ENCODE results near the gene LRRC28. TPM values are rescaled to one million over a fixed set of nuclear protein-coding genes. Genes with fewer than 3 reads are reported as not detected.

Gene LRRC28
- total RNA-seq, 1 experiment from 2014 or later: 21.4 TPM

- peak overlapping the region; percentile 16 for H2AFZ ChIP-seq (ENCODE audit: low read depth, low read length, poor library complexity, severe bottlenecking)
- no peak for DNase-seq (ENCODE audit: low read depth, low spot score)
Observed at GRCh38 chr15:99433026-99433756, 181.9 kb downstream of the LRRC28 start.

GRCh38 chr15:99433757-99434450 is 182.6 kb downstream of the LRRC28 start:
- intact Hi-C loops (cut with micrococcal nuclease): no loop called here
- ChIA-PET POLR2A (interaction anchor here (0.8 kb wide), 1 partner anchor 11 kb away, joined by 3 read pairs; no protein-coding TSS in a partner anchor), CTCF (no interaction called here), RAD21 (ENCODE audit: low non-redundant PET in 1 of 2, low total read pairs in 2 of 2, uncharacterized antibody in 2 of 2, unreplicated experiment in 2 of 2) (no interaction called here)
- Histone ChIP-seq H3K27me3 (ENCODE audit: insufficient read depth, low read length) (no peaks in the 10 kb centered on the region), H3K4me2 (ENCODE audit: low read length) (peak overlapping the region; percentile 74), H4K20me1 (ENCODE audit: insufficient read depth) (no peaks in the 10 kb centered on the region), H3K36me3 (ENCODE audit: control insufficient read depth in 1 of 2, insufficient read depth in 2 of 2, low read length in 2 of 2) (no peaks in the 10 kb centered on the region), H3K9me2 (ENCODE audit: insufficient read depth) (no peaks in the 10 kb centered on the region), H3K4me3 (replicated peaks in 1 of 2; ENCODE audit: low read depth in 1 of 2, low read length in 2 of 2) (no peak overlapping the region), H3K27ac (ENCODE audit: low read depth, low read length) (peak overlapping the region; percentile 46; the same call in 1 of the 2 replicates), H3K9me3 (ENCODE audit: control insufficient read depth in 1 of 2, insufficient read depth in 1 of 2, low read depth in 1 of 2, low read length in 2 of 2) (no peaks in the 10 kb centered on the region), H2AFZ (ENCODE audit: low read depth, low read length, poor library complexity, severe bottlenecking) (peak overlapping the region; percentile 16), H3K4me1 (ENCODE audit: control insufficient read depth in 1 of 2, insufficient read depth in 2 of 2, low read length in 2 of 2) (peaks cover 32 to 37% of the 10 kb centered on the region in 2 experiments), H3K9ac (ENCODE audit: low read length) (peak overlapping the region; percentile 35), H3K79me2 (ENCODE audit: insufficient read depth, low read length) (no peaks in the 10 kb centered on the region)
- TF ChIP-seq CEBPB (IDR thresholded peaks at IDR 0.05; ENCODE audit: low read depth): no peak
- TF ChIP-seq ELF1 (IDR thresholded peaks at IDR 0.05; ENCODE audit: borderline replicate concordance, low read depth): no peak
- no peak for TF ChIP-seq REST (IDR thresholded peaks at IDR 0.05; ENCODE audit: low read depth)
- TF ChIP-seq RAD21 (IDR thresholded peaks at IDR 0.05; ENCODE audit: low read depth): no peak
- no peak for TF ChIP-seq EZH2phosphoT487 (IDR thresholded peaks at IDR 0.05; ENCODE audit: borderline replicate concordance)
- TF ChIP-seq EZH2 (IDR thresholded peaks at IDR 0.05): no peak
- no peak for TF ChIP-seq FOSL1 (IDR thresholded peaks at IDR 0.05; ENCODE audit: low read depth)
- no peak for TF ChIP-seq CBX3 (IDR thresholded peaks at IDR 0.05; ENCODE audit: low read depth)
- TF ChIP-seq ZFX (IDR thresholded peaks at IDR 0.05): no peak
- BruUV-seq (replicated peaks): no TSS peak
- ATAC-seq (no peak), DNase-seq (ENCODE audit: low read depth, low spot score) (no peak)

More at GRCh38 chr15:99433026-99433756, 181.9 kb downstream of the LRRC28 start:
- peak; percentile 19; the same call in 1 of the 2 replicates for ATAC-seq
- no peaks in the 10 kb centered on the region for H3K79me2 ChIP-seq (ENCODE audit: insufficient read depth, low read length)
- H3K9me3 ChIP-seq (ENCODE audit: control insufficient read depth in 1 of 2, insufficient read depth in 1 of 2, low read depth in 1 of 2, low read length in 2 of 2): no peaks in the 10 kb centered on the region
- POLR2A ChIA-PET: interaction anchor here (0.8 kb wide), 1 partner anchor 12 kb away, joined by 3 read pairs; no protein-coding TSS in a partner anchor
- no peaks in the 10 kb centered on the region for H3K9me2 ChIP-seq (ENCODE audit: insufficient read depth)
- no TSS peak for BruUV-seq (replicated peaks)
- H3K36me3 ChIP-seq (ENCODE audit: control insufficient read depth in 1 of 2, insufficient read depth in 2 of 2, low read length in 2 of 2): no peaks in the 10 kb centered on the region
- H3K27ac ChIP-seq (ENCODE audit: low read depth, low read length): peak overlapping the region; percentile 46; the same call in 1 of the 2 replicates
- TF ChIP-seq CBX3 (IDR thresholded peaks at IDR 0.05; ENCODE audit: low read depth) (no peak), ZNF274 (IDR thresholded peaks at IDR 0.05; ENCODE audit: low read depth, low read length) (no peak), POLR2AphosphoS5 (IDR thresholded peaks at IDR 0.05; ENCODE audit: low read depth, low read length) (no peak), TCF7L2 (IDR thresholded peaks at IDR 0.05; ENCODE audit: borderline replicate concordance, extremely low read depth, insufficient read depth, insufficient read length) (no peak), ZFX (IDR thresholded peaks at IDR 0.05) (peak; percentile 55; the same call in 1 of the 2 replicates), EGR1 (IDR thresholded peaks at IDR 0.05; ENCODE audit: low read depth) (peak; percentile 93), YY1 (IDR thresholded peaks at IDR 0.05; ENCODE audit: extremely low read depth, insufficient replicate concordance, low read depth, low read length) (no peak)
- intact Hi-C loops (cut with micrococcal nuclease): no loop called here
- H3K4me3 ChIP-seq (replicated peaks in 1 of 2; ENCODE audit: low read depth in 1 of 2, low read length in 2 of 2): no peak overlapping the region
- H3K4me2 ChIP-seq (ENCODE audit: low read length): peak overlapping the region; percentile 74
- H3K27me3 ChIP-seq (ENCODE audit: insufficient read depth, low read length): no peaks in the 10 kb centered on the region
- RAD21 ChIA-PET (ENCODE audit: low non-redundant PET in 1 of 2, low total read pairs in 2 of 2, uncharacterized antibody in 2 of 2, unreplicated experiment in 2 of 2): no interaction called here
- no peaks in the 10 kb centered on the region for H4K20me1 ChIP-seq (ENCODE audit: insufficient read depth)
- peaks cover 32 to 37% of the 10 kb centered on the region in 2 experiments for H3K4me1 ChIP-seq (ENCODE audit: control insufficient read depth in 1 of 2, insufficient read depth in 2 of 2, low read length in 2 of 2)
- CTCF ChIA-PET: no interaction called here
- H3K9ac ChIP-seq (ENCODE audit: low read length): peak overlapping the region; percentile 35

All from HCT116 (cell line).